K562 (cell line): ENCODE results near the gene CCDC97. TPM values are rescaled to one million over a fixed set of nuclear protein-coding genes. Genes with fewer than 3 reads are reported as not detected.

ENCODE experiments used
- ATAC-seq: fragments of 200-7000 bp; cut with Tn5 transposase; 3 replicates; pipeline ENCODE4 v1.9.1; 2020; ENCODE audit warnings: moderate library complexity
- BruUV-seq: library from RNA; stranded (reverse); fragments of 400-500 nt; replicated peaks from 2 replicates; lab custom pipeline; 2021; lab: Mats Ljungman, UMichigan
- CTCF ChIA-PET: fragments of 300-600 bp; formaldehyde crosslinking; extraction: SDS; loops from one replicate; lab custom pipeline; 2021; ENCODE audit warnings: low intra/inter-chr PET ratio; lab: Yijun Ruan, JAX
- POLR2A ChIA-PET: fragments of 300-600, 350-650 bp; sonication (Branson Sonifier 250); formaldehyde crosslinking; extraction: SDS; loops from one replicate; lab custom pipeline; 2021; ENCODE audit warnings: antibody characterized with exemption, inconsistent platforms; lab: Yijun Ruan, JAX
- DNase-seq, 4 experiments: peaks; one replicate each; pipeline versions ENCODE4 v3.0.0 to v3.0.0-alpha.2; 2011 to 2018; ENCODE audit warnings: low spot score in 3 of 4, mixed read lengths in 3 of 4; ENCODE audit errors: extremely low read depth in 1 of 4
- FAIRE-seq: peaks from 2 replicates; lab custom pipeline; 2011; peaks lifted over from hg19 to GRCh38; lab: Jason Lieb, UNC
- H2AFZ ChIP-seq: 2 replicates; pipeline ENCODE4 v1.6.0; 2011; ENCODE audit warnings: low read depth, low read length, control low read depth, inconsistent platforms
- H3K27ac ChIP-seq: fragments of 200-600 bp; 3 replicates; pipeline ENCODE4 v1.8.0; 2011; ENCODE audit warnings: low read depth, mild to moderate bottlenecking, control low read depth, inconsistent platforms, low read length, moderate library complexity, mixed read lengths; ENCODE audit errors: extremely low read depth
- H3K27me3 ChIP-seq, 2 experiments: fragments of 300-600 bp in 1 of 2; 2 replicates in 1 of 2; 3 replicates in 1 of 2; pipeline versions ENCODE4 v1.6.0 to v1.8.0; 2011; ENCODE audit warnings: inconsistent platforms in 2 of 2, low read length in 2 of 2, mild to moderate bottlenecking in 1 of 2, mixed read lengths in 1 of 2, moderate library complexity in 1 of 2; ENCODE audit not compliant: control insufficient read depth in 2 of 2, insufficient read depth in 2 of 2
- H3K36me3 ChIP-seq: fragments of 300-600 bp; 3 replicates; pipeline ENCODE4 v1.8.0; 2011; ENCODE audit warnings: mild to moderate bottlenecking, low read length, inconsistent platforms; ENCODE audit not compliant: control insufficient read depth, insufficient read depth
- H3K4me1 ChIP-seq, 2 experiments: fragments of 200-600 bp in 1 of 2; replicated peaks in 1 of 2; 2 replicates in 1 of 2; 3 replicates in 1 of 2; pipeline versions ENCODE4 v1.5.1 to v1.8.0; 2011; ENCODE audit warnings: inconsistent platforms in 2 of 2, low read length in 2 of 2, mild to moderate bottlenecking in 1 of 2, mixed read lengths in 1 of 2, moderate library complexity in 1 of 2; ENCODE audit not compliant: control insufficient read depth in 2 of 2, insufficient read depth in 2 of 2
- H3K4me2 ChIP-seq: 2 replicates; pipeline ENCODE4 v1.6.1; 2011; ENCODE audit warnings: low read length, control low read depth, inconsistent platforms, mixed read lengths; ENCODE audit not compliant: insufficient read depth
- H3K4me3 ChIP-seq: fragments of 200-600 bp; sonication (generic), shearing (Covaris generic); 2 replicates; pipeline ENCODE4 v1.5.1; 2016; ENCODE audit warnings: control low read depth, inconsistent platforms
- H3K79me2 ChIP-seq: fragments of 200-600 bp; 3 replicates; pipeline ENCODE4 v1.8.0; 2011; ENCODE audit warnings: low read length, inconsistent platforms; ENCODE audit not compliant: control insufficient read depth, insufficient read depth
- H3K9ac ChIP-seq, 2 experiments: 2 replicates each; pipeline versions ENCODE4 v1.6.0 to v1.6.1; 2011; ENCODE audit warnings: low read depth in 2 of 2, low read length in 2 of 2, control low read depth in 1 of 2, inconsistent platforms in 1 of 2, mild to moderate bottlenecking in 1 of 2, mixed read lengths in 1 of 2; ENCODE audit not compliant: insufficient read depth in 1 of 2
- H3K9me1 ChIP-seq: one replicate; pipeline ENCODE4 v1.6.0; 2011; ENCODE audit warnings: inconsistent platforms, mild to moderate bottlenecking, low read length, moderate library complexity; ENCODE audit not compliant: control insufficient read depth, insufficient read depth
- H3K9me3 ChIP-seq: replicated peaks from 2 replicates; pipeline ENCODE4 v1.5.1; 2011; ENCODE audit warnings: low read depth, low read length, inconsistent platforms; ENCODE audit not compliant: control insufficient read depth, insufficient read depth
- H4K20me1 ChIP-seq: replicated peaks from 2 replicates; pipeline ENCODE4 v1.6.1; 2011; ENCODE audit warnings: low read length, inconsistent platforms, mixed read lengths; ENCODE audit not compliant: control insufficient read depth, insufficient read depth
- BACH1 ChIP-seq: fragments of 200-800 bp; sonication (Bioruptor generic); IDR thresholded peaks from 2 replicates; pipeline ENCODE4 v1.6.1; 2016; ENCODE audit warnings: missing genetic modification characterization, missing compliant biosample characterization
- GABPA ChIP-seq: fragments of 200-800 bp; sonication (Bioruptor generic); conservative IDR thresholded peaks from 2 replicates; pipeline ENCODE4 v1.6.1; 2016; ENCODE audit warnings: low read depth, missing genetic modification characterization, missing compliant biosample characterization
- KLF6 ChIP-seq: fragments of 250-450 bp; sonication (Bioruptor Pico); IDR thresholded peaks from 2 replicates; pipeline ENCODE4 v1.4.0; 2020; ENCODE audit warnings: mild to moderate bottlenecking, moderate library complexity, borderline replicate concordance
- MEIS2 ChIP-seq: fragments of 450-650 bp; IDR thresholded peaks from 2 replicates; pipeline ENCODE4 v1.6.1; 2014; ENCODE audit warnings: mild to moderate bottlenecking; ENCODE audit not compliant: partially characterized antibody
- NR1H2 ChIP-seq: sonication (generic); formaldehyde crosslinking; IDR thresholded peaks from 2 replicates; pipeline ENCODE4 v1.4.0; 2020; ENCODE audit warnings: mild to moderate bottlenecking, missing genetic modification reagents
- THRAP3 ChIP-seq: fragments of 450-650 bp; IDR thresholded peaks from 2 replicates; pipeline ENCODE4 v1.6.1; 2016; ENCODE audit warnings: mild to moderate bottlenecking, inconsistent platforms, borderline replicate concordance
- WGBS: fragments of 100-300 bp; shearing (Covaris generic); methylation state at CpG from one replicate; pipeline ENCODE4 v1.1.6; 2016; ENCODE audit warnings: low coverage, mixed read lengths; ENCODE audit not compliant: insufficient coverage; ENCODE audit errors: missing lambda C conversion rate; 5-methylcytosine and 5-hydroxymethylcytosine counted together
- in situ Hi-C: fragments of 300-500 bp; cut with MboI; formaldehyde crosslinking; loops from 4 replicates; pipeline ENCODE4 v1.15.0; 2018; ENCODE audit warnings: inconsistent platforms, mixed read lengths
- intact Hi-C: fragments of 100-400 bp; cut with micrococcal nuclease; formaldehyde crosslinking; loops from 2 replicates; pipeline ENCODE4 v1.14.2; 2022
- polyA plus RNA-seq, 8 experiments: library from polyadenylated mRNA; depleted of rRNA in 4 of 8; stranded (reverse) in 5 of 8; unstranded in 3 of 8; fragments of >200 nt; fragmentation: Nextera tagmentation in 2 of 8; fragmentation: Illumina TruSeq in 1 of 8; extraction: Ambion mirVana in 2 of 8; extraction: Trizol in 1 of 8; gene quantifications; 2 replicates each; pipeline versions ENCODE4 v1.2.1 to v1.2.3, GENCODE V29; 2011 to 2014; ENCODE audit warnings: inconsistent platforms in 1 of 8, missing spikeins in 1 of 8
- total RNA-seq, 7 experiments: library from RNA; depleted of rRNA in 6 of 7; stranded (reverse); fragments of >200 nt in 6 of 7; fragmentation: Illumina TruSeq in 2 of 7; extraction: Trizol in 2 of 7; gene quantifications; 2 replicates each; pipeline versions ENCODE4 v1.2.1 to v1.2.3, GENCODE V29; 2011 to 2021; ENCODE audit warnings: low replicate concordance in 1 of 7
- TF ChIP-seq, protein P1 (sequence below), 2 experiments: fragments of 450-650 bp; formaldehyde crosslinking in 1 of 2; IDR thresholded peaks; 2 replicates each; pipeline versions ENCODE4 v1.4.0 to v1.6.1; 2014 to 2020; ENCODE audit warnings: mild to moderate bottlenecking in 2 of 2, borderline replicate concordance in 1 of 2, low read depth in 1 of 2
- TF ChIP-seq, protein P2 (sequence below): sonication (generic); formaldehyde crosslinking; IDR thresholded peaks from 2 replicates; pipeline ENCODE4 v1.8.1; 2023; ENCODE audit warnings: mild to moderate bottlenecking, missing genetic modification reagents, moderate library complexity

Gene CCDC97
- total and polyA plus RNA-seq, 9 of the 15 experiments (the other 6 are each of a cell fraction or from before 2014, with no cell fraction given) = 0.60 to 16.5 (median 7.0) TPM

- in situ Hi-C loops = loop anchor here (25.0 kb wide), 1 partner anchor 253 kb away; no protein-coding TSS in a partner anchor
- Histone ChIP-seq H3K4me3 (peak overlapping the region; percentile 67), H4K20me1 (peaks cover 3% of the 10 kb centered on the region; the same call in 1 of the 2 replicates), H3K9ac (peak overlapping the region; percentile 88 to 93), H3K79me2 (peaks cover 34% of the 10 kb centered on the region), H3K36me3 (peaks cover 61% of the 10 kb centered on the region), H3K27ac (peak overlapping the region; percentile 88), H2AFZ (peak overlapping the region; percentile 92), H3K4me2 (peak overlapping the region; percentile 91), H3K9me3 (no peaks in the 10 kb centered on the region), H3K4me1 (peaks cover 11 to 12% of the 10 kb centered on the region in 2 experiments; a peak in 4 of 5 replicates), H3K9me1 (no peaks in the 10 kb centered on the region), H3K27me3 (no peaks in the 10 kb centered on the region)
- CTCF ChIA-PET = interaction anchor here (0.5 to 1.7 kb wide), 2 partner anchors 105 to 138 kb away, joined by 3 to 13 read pairs; no protein-coding TSS in a partner anchor
- DNase-seq (peak in 1 of 4 experiments; percentile 36), FAIRE-seq (no peak), ATAC-seq (peak; percentile 51)
- BruUV-seq = TSS peak; percentile 63
- intact Hi-C loops = loop anchor here (5.0 kb wide), 2 partner anchors 43 to 107 kb away; partner anchors contain the start of gene TGFB1
- WGBS = 29% methylated on average over 21 of the region's 26 CpGs
- POLR2A ChIA-PET = interaction anchor here (0.6 to 2.2 kb wide), 11 partner anchors 8 to 561 kb away, joined by 3 to 8 read pairs (median 3); partner anchors contain the start of gene HNRNPUL1
- peak; percentile 17; the same call in 1 of the 2 replicates for TF ChIP-seq BACH1 (tag)
- TF ChIP-seq, protein P1, sequence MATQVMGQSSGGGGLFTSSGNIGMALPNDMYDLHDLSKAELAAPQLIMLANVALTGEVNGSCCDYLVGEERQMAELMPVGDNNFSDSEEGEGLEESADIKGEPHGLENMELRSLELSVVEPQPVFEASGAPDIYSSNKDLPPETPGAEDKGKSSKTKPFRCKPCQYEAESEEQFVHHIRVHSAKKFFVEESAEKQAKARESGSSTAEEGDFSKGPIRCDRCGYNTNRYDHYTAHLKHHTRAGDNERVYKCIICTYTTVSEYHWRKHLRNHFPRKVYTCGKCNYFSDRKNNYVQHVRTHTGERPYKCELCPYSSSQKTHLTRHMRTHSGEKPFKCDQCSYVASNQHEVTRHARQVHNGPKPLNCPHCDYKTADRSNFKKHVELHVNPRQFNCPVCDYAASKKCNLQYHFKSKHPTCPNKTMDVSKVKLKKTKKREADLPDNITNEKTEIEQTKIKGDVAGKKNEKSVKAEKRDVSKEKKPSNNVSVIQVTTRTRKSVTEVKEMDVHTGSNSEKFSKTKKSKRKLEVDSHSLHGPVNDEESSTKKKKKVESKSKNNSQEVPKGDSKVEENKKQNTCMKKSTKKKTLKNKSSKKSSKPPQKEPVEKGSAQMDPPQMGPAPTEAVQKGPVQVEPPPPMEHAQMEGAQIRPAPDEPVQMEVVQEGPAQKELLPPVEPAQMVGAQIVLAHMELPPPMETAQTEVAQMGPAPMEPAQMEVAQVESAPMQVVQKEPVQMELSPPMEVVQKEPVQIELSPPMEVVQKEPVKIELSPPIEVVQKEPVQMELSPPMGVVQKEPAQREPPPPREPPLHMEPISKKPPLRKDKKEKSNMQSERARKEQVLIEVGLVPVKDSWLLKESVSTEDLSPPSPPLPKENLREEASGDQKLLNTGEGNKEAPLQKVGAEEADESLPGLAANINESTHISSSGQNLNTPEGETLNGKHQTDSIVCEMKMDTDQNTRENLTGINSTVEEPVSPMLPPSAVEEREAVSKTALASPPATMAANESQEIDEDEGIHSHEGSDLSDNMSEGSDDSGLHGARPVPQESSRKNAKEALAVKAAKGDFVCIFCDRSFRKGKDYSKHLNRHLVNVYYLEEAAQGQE (IDR thresholded peaks at IDR 0.05; ENCODE audit: borderline replicate concordance) = peak; percentile 31; the same call in 1 of the 2 replicates
- TF ChIP-seq, protein P1 (CRISPR knock-in tag; IDR thresholded peaks at IDR 0.05; ENCODE audit: low read depth) = no peak
- TF ChIP-seq, protein P2, sequence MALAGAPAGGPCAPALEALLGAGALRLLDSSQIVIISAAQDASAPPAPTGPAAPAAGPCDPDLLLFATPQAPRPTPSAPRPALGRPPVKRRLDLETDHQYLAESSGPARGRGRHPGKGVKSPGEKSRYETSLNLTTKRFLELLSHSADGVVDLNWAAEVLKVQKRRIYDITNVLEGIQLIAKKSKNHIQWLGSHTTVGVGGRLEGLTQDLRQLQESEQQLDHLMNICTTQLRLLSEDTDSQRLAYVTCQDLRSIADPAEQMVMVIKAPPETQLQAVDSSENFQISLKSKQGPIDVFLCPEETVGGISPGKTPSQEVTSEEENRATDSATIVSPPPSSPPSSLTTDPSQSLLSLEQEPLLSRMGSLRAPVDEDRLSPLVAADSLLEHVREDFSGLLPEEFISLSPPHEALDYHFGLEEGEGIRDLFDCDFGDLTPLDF = 0 out of 2 replicates have a peak, but pooled peaks have one; percentile 6
- TF ChIP-seq NR1H2 (CRISPR knock-in tag) = no peak
- no peak for TF ChIP-seq GABPA
- TF ChIP-seq MEIS2 = peak; percentile 27
- no peak for TF ChIP-seq KLF6 (CRISPR knock-in tag)
- TF ChIP-seq THRAP3 = 0 out of 2 replicates have a peak, but pooled peaks have one; percentile 17
These were observed 566 bp upstream of the CCDC97 start for GRCh38 chr19:41309180-41310032.
